ENCODE data around the gene NBEAL2. TPM values are rescaled to one million over a fixed set of nuclear protein-coding genes. Genes with fewer than 3 reads are reported as not detected.

NBEAL2 gene
- total RNA-seq, 1 donor from 2014 or later, result 11.4 TPM

- intact Hi-C loops (cut with micrococcal nuclease), result no loop called here
- no peak for DNase-seq
- no peak for ATAC-seq
Measured at GRCh38 chr3:47005212-47006144, 26.0 kb downstream of the NBEAL2 start.

- ATAC-seq (no peak), DNase-seq (no peak)
- intact Hi-C loops (cut with micrococcal nuclease), result no loop called here
Measured at GRCh38 chr3:47006145-47006651, 26.7 kb downstream of the NBEAL2 start.

GRCh38 chr3:47007001-47007400, 27.5 kb downstream of the NBEAL2 start:
- no peak for DNase-seq
- no peak for ATAC-seq
- intact Hi-C loops (cut with micrococcal nuclease), result no loop called here

DNA sequence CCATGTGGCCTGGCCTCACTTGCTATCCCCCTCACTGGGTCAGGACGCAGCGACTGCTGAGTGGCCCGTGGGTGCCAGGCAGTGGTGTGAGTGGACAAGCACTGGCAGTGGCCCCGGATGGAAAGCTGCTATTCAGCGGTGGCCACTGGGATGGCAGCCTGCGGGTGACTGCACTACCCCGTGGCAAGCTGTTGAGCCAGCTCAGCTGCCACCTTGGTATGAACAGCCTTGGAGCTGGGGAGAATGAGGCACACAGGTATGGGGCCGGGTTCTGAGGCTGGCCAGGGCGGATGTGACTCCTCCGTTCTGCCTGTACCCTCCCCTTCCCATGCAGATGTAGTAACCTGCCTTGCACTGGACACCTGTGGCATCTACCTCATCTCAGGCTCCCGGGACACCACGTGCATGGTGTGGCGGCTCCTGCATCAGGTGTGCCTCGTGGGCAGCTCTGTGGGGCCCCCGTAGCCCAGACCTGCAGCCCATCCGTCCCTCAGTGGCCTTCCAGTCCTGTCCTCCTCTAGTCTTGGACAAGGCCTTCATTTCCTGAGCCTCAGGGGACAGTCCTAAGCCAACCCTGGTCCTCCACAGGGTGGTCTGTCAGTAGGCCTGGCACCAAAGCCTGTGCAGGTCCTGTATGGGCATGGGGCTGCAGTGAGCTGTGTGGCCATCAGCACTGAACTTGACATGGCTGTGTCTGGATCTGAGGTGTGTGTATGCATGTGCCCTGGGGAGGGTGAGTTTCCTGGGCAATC, 28.2 kb downstream of the NBEAL2 start:
- intact Hi-C loops (cut with micrococcal nuclease), result no loop called here
- ATAC-seq, result no peak
- no peak for DNase-seq

GRCh38 chr3:47008234-47008796, 28.8 kb downstream of the NBEAL2 start:
- no peak for DNase-seq
- no peak for ATAC-seq
- intact Hi-C loops (cut with micrococcal nuclease), result no loop called here

DNA sequence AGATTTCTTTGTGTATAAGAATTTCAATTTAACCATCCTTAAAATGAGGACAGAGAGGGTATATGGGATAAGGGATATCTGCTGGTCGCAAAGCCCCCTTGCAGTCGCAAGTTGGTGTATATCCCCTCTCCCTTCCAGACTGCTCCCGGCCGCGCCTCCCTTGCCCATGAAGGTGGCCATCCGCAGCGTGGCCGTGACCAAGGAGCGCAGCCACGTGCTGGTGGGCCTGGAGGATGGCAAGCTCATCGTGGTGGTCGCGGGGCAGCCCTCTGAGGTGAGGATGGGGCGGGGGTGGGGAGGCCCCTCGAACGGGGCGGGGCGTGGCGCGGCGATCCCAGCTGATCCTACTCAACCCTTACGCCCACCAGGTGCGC, 29.4 kb downstream of the NBEAL2 start:
- intact Hi-C loops (cut with micrococcal nuclease), result no loop called here
- no peak for DNase-seq
- ATAC-seq, result no peak

GRCh38 chr3:47009225-47010110, 30.0 kb downstream of the NBEAL2 start:
- ATAC-seq, result peak; percentile 94
- intact Hi-C loops (cut with micrococcal nuclease), result no loop called here
- peak; percentile 94 for DNase-seq

DNA sequence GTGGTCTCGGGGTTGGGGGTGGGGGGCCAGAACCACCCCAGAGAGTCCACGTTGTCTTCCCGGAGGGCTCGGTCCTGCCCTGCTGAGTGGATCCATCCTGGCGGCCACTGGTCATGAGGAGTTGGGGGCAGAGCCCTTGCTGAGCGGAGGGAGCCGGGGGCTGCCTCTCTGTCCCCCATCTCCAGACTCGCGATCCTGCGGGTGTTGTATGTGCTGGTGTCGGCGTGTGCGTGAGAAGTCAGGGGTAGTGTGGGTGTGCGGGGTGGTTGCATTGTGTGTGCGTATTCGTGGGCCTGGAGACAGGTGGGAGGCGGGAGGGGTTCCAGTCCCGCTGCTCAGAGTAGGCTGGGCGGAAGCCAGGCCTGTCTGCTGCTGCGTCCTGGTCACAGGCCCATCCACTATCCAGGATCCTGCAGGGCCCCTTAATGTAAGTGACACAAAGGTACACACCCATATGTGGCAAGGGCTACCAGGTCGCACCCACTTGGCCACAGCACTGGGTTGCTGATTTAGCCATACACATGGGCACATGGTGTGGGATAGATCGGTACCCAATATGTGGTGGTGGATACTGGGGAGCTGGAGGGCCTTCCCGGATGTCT, 30.7 kb downstream of the NBEAL2 start:
- intact Hi-C loops (cut with micrococcal nuclease), result no loop called here
- DNase-seq (no peak), ATAC-seq (no peak)

DNA sequence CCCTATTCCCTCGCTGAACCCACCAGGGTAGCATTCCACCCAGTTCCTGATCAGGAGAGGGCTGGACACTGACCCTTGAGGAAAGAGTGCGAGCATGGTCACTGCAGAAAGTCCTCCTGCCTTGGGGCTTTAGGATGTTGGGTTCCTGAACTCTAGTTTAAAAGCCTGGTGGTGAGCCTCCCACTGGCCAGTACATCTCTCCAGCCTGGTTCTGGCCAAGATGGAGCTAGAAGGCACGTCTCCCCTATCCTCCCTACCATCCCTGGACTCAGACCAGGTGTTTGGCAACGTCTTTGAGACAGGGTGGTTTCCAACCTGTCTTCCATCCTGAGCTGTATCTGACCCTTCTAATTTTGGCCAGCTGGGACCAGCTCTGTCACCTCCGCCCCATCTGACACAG, 31.4 kb downstream of the NBEAL2 start:
- intact Hi-C loops (cut with micrococcal nuclease), result no loop called here
- ATAC-seq (no peak), DNase-seq (no peak)

GRCh38 chr3:47011371-47011770, 31.9 kb downstream of the NBEAL2 start:
- intact Hi-C loops (cut with micrococcal nuclease), result no loop called here
- no peak for DNase-seq

GRCh38 chr3:47012342-47013230, 33.1 kb downstream of the NBEAL2 start:
- ATAC-seq (no peak), DNase-seq (no peak)
- intact Hi-C loops (cut with micrococcal nuclease), result no loop called here

More at GRCh38 chr3:47011371-47011770, 31.9 kb downstream of the NBEAL2 start:
- no peak for ATAC-seq

- DNase-seq (no peak), ATAC-seq (no peak)
- intact Hi-C loops (cut with micrococcal nuclease), result no loop called here
Measured at GRCh38 chr3:47013231-47013630, 33.8 kb downstream of the NBEAL2 start.

DNA sequence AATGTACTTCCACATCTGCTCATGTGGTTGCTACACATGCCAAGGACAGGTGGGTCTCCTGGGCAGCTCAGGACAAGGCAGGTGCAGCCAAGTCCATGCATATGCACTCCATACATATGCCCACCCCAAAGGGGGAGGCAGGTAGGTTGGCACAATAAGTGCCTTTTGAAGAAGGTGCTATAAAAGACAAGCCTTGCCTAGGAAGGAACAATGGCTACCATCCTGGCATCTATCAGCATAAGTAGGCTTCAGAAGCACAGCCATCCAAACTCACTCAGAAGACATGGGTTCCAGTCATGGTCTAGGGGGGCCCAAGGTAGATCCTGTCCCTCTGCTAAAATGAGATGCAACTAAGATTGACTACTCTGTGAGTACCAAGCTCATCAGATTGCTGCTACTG, 34.6 kb downstream of the NBEAL2 start:
- ATAC-seq, result no peak
- no peak for DNase-seq
- intact Hi-C loops (cut with micrococcal nuclease), result no loop called here

GRCh38 chr3:47015151-47015550, 35.7 kb downstream of the NBEAL2 start:
- DNase-seq, result no peak
- ATAC-seq, result no peak
- intact Hi-C loops (cut with micrococcal nuclease), result no loop called here

DNA sequence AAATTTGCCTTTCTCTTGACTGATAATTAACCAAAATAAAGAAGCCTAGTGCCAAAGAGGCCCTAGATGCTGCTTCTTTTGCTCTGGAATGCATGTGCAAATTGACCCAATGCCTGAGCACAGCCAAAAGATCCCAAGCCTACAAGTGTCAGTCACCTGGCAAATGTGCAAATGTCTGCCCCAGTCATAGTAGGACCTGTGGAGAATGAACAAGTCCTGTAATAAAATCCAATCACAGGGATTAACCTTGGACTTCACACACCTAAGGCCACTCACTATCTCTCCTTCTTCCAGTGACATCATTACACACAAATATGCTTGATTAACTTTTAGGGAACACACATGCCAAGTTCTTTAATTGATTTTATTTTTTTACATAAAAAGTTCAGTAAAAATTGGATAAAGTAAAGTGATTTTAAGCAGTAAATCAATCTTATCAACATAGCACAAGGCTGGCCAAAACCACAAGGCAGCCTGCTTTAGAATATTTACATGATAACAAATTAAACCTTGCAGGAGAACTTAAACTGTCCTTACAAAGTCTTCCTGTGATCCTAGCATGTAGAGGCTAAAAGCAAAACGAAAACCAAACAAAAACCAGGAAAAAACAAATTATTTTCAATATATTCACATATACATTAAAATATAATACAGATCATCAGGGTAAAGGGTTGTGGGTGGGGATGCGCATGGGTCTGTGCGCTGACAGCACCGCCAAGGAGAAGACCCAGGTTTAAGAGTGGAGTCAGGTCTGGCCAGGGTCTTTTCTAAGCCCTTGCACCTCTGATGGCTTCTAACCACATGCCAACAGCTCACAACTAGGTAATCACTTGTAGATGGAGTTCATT, 36.8 kb downstream of the NBEAL2 start:
- DNase-seq (no peak), ATAC-seq (no peak)
- intact Hi-C loops (cut with micrococcal nuclease), result no loop called here

DNA sequence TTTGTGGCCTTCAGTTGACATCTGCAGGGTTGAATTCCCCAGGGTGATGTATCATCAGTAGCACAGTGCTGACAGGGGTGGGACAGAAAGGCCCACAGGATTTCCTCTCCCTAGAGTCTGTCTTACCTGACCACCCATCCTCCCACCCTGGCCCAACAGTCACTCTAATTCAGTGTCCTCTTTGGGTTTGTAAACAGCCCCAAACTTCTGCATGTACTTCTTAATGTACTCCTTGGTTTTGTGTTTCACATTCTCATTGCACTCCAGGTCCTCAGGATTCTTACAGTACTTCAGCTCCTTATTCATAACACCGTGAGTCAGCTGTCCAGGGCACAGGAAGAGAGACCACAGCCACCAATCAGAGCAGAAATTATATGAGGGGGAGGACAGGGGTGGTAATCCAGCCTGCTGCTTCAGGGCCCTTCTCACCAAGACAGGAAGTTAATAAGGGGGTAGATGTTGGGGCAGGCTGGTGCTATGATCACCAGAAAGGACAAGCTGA, 37.5 kb downstream of the NBEAL2 start:
- DNase-seq (no peak), ATAC-seq (no peak)
- intact Hi-C loops (cut with micrococcal nuclease), result no loop called here
